ENCODE data around the gene NAA25.

The NAA25 gene

DNA sequence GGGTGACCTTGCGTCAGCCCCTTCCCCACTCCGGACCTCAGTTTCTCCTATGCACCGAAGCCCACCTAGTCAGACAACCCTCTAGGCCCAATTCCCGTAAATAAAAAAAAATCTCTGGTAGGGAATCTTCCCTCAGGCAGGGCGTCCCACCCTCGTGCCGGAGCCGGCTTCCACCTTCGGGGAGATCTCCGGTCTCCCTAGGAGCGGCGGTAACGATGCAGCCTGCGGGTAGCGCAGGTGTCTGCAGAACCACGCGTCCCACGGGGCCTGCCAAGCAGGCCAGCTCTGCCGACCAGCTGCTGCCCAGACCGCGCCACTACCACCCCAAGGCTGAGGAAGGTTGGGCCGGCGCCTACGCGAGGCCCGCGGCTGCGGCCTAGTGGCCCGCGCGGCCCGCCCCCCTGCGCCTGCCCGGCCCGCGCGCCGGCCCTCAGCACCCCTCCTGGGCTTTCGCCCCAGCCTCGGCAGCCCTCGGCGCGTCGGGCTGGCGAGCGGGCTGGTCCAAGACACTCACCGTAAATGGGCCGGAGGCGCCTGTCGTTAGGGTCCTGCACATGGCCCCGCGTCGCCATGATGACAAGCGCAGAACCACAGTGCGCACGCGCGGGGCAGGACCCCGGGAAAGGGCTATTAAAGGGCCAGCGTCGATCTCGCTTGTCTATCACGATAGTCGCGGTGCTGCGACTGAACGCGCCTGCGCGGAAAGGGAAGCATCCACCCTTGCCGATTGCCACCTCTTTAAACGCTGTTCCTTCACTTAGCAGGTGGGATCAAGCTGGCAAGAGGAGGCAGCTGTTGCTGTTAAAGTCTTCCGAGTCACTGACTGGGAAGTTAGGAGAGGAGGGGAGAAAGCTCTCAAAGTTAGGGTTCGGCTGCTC is at the start of gene NAA25:
Gene NAA25, minus strand, starts transcription at position 582 of the 878 bp plus-strand sequence. Its CDS starts 10 bp downstream, at position 572.
- DNase-seq (ENCODE audit: low read depth in 3 of 3), result peak; percentile 75 to 88 (median 78)

DNA sequence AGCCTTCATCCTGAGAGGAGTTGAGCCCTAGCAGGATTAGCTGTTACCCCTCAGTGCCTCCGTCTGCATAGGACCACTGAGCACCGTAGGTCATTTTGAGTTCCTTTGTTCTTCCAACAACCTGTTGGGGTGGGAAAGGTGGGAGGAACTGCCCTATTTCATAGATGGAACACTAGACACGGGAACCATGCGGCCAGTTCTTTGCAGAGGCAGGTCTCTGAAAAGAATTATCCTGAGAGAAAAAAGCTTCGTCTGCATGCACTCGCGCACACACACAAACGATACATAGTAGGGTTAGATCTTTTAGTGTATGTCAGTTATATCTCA is 45.3 kb upstream of the NAA25 start:
- no peak for DNase-seq (ENCODE audit: low read depth in 3 of 3)

- no peak for DNase-seq (ENCODE audit: low read depth in 3 of 3)
Observed at GRCh38 chr12:112153181-112153892, 44.8 kb upstream of the NAA25 start.

DNA sequence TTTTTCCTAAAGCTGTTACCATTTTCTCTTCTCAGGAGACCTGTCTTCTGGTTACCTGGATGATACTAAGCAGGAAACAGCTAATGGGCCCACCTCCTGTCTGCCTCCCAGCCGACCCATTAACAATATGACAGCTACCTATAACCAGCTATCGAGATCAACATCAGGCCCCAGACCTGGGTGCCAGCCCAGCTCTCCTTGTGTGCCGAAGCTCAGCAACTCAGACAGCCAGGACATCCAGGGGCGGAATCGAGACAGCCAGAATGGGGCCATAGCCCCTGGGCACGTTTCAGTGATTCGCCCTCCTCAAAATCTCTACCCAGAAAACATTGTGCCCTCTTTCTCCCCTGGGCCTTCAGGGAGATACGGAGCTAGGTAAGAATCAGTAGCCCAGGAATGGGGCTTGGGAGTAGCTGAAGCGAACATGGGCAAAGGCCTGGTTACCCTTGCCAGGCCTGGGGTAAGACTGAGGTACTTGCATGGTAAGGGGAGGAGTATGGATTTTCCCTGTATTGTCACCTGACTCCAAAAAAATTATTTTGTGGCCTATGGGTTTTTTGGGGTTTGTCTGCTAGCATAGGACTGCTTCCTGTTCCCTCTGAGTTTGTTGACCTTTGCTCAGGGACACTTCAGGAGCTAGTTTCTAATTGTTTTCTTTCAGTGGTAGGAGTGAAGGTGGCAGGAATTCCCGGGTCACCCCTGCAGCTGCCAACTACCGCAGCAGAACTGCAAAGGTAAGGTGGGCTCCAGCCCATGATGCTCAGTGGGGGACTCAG is 43.4 kb upstream of the NAA25 start:
- DNase-seq (ENCODE audit: low read depth in 3 of 3), result no peak

DNA sequence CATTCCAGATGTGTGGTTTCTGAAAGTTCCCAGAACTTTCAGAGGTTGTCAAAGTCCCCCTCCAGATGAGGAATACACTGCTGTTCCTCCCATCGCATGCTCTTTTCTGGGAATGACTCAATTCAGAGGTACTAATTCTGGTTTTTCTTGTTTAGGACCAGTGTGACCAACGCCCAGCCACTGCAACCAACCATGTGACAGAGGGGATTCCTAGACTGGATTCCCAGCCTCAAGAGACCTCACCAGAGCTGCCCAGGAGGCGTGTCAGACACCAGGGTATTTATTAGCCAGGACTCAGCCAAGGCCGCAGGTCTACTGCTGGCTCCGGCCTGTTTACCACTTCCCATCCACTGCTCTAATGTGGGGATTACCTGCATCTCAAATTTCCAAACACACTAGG is 41.0 kb upstream of the NAA25 start:
- DNase-seq (ENCODE audit: low read depth in 3 of 3), result no peak

GRCh38 chr12:112148031-112148513 is 39.5 kb upstream of the NAA25 start:
- no peak for DNase-seq (ENCODE audit: low read depth in 3 of 3)

GRCh38 chr12:112146123-112146522 is 37.5 kb upstream of the NAA25 start:
- DNase-seq (ENCODE audit: low read depth in 3 of 3), result no peak

DNA sequence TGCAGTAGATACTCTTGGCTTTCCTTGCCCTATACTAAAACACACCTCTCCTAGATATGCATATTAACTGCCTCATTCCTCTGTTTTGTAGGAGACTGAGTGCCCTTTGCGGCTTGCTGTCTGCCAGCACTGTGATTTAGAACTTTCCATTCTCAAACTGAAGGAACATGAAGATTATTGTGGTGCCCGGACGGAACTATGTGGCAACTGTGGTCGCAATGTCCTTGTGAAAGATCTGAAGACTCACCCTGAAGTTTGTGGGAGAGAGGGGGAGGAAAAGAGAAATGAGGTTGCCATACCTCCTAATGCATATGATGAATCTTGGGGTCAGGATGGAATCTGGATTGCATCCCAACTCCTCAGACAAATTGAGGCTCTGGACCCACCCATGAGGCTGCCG is 32.1 kb upstream of the NAA25 start:
- DNase-seq (ENCODE audit: low read depth in 3 of 3), result no peak

GRCh38 chr12:112134731-112135130 is 26.1 kb upstream of the NAA25 start:
- no peak for DNase-seq (ENCODE audit: low read depth in 3 of 3)

DNA sequence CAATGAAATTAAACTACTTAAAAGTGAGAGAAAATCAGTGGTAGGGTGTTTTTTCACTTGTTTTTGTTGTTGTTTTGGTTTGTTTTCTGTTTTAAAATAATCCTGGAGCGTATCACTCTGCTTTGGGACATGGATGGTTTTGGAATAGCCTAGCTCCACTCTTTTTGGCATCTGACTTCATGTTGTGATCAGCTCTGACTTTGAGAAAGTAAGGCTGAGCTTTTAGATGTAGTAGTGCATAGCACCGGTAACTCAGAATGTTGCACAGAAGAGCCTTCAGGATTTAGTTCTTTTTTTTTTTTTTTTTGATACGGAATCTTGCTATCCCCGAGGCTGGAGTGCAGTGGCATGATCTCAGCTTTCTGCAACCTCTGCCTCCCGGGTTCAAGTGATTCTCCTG is 24.8 kb upstream of the NAA25 start:
- DNase-seq (ENCODE audit: low read depth in 3 of 3), result no peak

DNA sequence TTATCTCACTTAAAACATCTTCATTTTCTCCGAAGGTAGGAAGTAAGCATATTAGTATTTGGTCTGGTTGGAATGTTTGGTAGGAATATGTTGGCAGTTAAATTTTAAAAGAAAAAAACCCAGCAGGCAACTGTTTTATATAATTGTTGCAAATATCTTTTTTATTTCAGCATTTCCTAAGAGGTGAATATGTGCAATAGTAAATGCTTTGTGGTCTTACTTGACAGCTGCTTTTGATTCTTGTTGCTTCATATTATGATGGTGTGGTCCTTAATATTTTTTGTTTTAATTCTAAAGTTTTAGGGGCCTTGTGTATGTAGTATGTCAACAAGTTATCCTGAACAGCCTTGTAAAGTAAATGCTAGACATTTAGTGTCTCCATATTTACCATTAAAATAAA is 23.1 kb upstream of the NAA25 start:
- DNase-seq (ENCODE audit: low read depth in 3 of 3), result no peak

- no peak for DNase-seq (ENCODE audit: low read depth in 3 of 3)
Observed at GRCh38 chr12:112130441-112130998, 21.9 kb upstream of the NAA25 start.

- DNase-seq (ENCODE audit: low read depth in 3 of 3), result no peak
Observed at GRCh38 chr12:112126911-112127310, 18.3 kb upstream of the NAA25 start.

DNA sequence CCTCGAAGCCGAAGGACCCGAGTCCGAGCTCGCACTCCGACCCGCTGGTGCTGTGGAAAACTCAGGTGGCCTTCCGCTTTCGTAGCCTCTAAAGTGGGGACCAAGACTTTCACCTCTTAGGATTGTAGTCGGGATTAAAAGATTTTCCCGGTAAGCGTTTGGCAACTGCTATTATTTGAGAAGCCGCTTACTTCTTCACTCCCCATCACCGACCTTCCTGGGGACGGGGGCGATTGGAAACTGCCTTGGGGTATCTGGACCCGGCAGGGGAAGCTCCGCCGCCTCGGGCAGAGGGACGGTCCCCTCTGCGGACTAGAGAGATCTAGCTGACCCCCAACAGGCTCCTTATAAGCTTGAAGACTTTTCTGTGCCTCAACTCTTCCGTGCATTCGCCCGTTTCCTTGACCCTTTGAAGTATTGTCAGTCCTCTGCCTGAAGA is 17.4 kb upstream of the NAA25 start:
- no peak for DNase-seq (ENCODE audit: low read depth in 3 of 3)

DNA sequence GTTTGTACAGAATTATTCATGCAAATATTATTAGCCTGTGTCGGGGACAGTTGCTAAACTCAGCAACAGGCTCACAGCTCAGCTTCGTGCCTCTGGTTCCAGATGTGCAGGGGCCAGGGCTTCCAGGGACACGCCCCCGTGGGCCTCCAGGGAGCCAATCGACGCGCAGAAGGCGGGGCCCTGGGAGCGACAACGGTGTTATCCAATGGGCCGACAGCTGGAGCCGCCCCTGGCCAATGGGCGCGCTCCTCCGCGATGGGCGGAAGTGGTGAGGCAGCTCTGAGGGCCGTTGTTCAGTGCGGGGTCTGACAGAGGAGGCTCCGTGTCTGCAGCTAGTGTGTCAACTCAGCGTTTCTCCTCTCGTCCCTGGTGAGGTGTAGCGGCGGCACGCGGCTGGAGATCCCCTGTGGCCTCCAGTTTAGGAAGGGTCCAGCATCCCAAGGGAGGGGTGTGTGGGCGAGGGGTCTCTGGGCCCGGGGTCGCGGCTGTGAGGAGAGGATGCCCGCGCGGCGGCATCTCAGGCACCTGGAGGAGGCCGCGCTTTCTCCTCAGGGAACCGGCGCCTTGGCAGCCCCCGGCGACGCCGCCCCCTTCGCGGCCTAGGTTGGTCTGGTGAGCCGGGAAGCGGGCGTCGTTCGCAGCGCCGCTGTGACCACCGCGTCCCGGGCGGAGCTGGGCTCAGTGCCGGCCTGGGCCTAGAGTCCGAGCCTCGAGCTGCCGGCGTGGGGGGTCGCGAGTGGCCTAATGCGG is 16.8 kb upstream of the NAA25 start, which contains the start of gene TRAFD1:
Gene TRAFD1, plus strand, starts transcription at position 311 of the 750 bp plus-strand sequence. CDS start 4,963 bp downstream, outside the sequence.
- peak; percentile 97 to 98 (median 97) for DNase-seq (ENCODE audit: low read depth in 3 of 3)

GRCh38 chr12:112124918-112125249 is 16.3 kb upstream of the NAA25 start:
- no peak for DNase-seq (ENCODE audit: low read depth in 3 of 3)

DNA sequence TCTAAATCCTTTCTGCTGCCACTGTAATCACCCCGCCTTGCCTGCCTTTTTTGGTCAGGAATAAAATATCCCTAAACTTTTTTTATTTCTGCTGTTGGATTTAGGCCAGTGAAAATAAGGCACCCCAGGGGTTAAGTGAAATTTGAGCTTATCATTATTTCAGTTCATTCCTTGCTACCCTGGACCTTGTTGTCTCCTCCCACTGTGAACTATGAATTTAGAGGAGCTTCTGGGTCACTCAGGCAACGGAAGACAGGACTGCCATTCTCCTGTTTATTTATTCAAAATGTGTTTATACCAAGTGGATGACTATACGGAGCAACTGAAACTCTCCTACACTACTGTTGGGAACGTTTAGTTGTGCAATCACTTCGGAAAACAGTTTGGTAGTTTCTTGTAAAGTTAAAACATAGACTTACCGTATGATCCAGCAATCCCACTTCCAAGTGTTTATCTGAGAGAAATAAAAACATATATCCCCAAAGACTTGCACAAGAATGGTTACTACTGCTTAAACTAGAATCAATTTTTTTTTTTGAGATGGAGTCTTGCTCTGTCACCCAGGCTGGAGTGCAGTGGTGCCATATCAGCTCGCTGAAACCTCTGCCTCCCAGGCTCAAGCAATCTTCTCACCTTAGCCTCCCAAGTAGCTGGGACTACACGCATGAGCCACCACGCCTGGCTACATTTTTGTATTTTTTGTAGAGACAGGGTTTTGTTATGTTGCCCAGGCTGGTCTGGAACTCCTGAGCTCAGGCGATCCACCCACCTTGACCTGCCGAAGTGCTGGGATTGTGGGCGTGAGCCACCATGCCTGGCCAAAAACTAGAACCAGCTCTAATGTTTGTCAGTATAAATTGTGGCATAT is 14.5 kb upstream of the NAA25 start:
- no peak for DNase-seq (ENCODE audit: low read depth in 3 of 3)

GRCh38 chr12:112121780-112122565 is 13.4 kb upstream of the NAA25 start:
- no peak for DNase-seq (ENCODE audit: low read depth in 3 of 3)

GRCh38 chr12:112117685-112118084 is 9.1 kb upstream of the NAA25 start:
- no peak for DNase-seq (ENCODE audit: low read depth in 3 of 3)
